ENCODE results near the gene ERC2.

DNA sequence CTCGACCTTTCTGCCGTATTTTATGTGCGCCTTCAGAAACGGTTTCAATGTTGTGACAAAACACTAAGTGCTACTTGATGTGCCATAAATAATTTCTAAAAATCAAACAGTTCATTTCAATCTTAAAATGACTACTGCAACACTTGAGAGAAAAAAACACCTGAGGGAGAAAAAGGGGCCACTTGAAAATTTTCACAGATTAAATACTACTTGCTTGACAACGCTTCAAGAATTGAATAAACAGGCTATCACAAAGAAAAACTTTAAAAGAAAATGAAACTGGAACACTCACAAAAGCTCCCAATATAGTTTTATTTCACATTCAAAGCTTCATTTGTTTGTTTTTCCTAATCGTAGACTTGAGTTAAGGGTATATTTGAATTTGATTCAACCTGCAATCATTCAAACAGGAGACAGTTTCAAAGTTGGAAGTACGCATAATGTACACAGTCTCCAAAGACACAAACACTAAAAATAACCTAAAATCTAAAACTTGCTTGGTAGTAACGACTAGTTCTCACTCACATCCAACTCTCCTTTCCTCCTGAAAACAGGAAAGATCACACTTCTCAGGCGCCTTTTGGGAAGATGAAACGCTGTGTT, 380.7 kb downstream of the ERC2 start:
- TF ChIP-seq CTCF (IDR thresholded peaks at IDR 0.05; ENCODE audit: insufficient read depth, low read length, poor library complexity, severe bottlenecking) (no peak), EZH2phosphoT487 (conservative IDR thresholded peaks at IDR 0.05; ENCODE audit: low read length) (no peak)

All from SU-DHL-6 (cell line).